ENCODE data around the gene OSBPL8. TPM values are rescaled to one million over a fixed set of nuclear protein-coding genes. Genes with fewer than 3 reads are reported as not detected.
"Not testable (repeated sequence)": the region's sequence is repeated elsewhere in the genome, so short reads cannot be mapped to it uniquely, and the experiment has no call there.

Gene OSBPL8
- total RNA-seq, 1 experiment from 2014 or later: 77.0 TPM

GRCh38 chr12:76398106-76398505 lies 161.5 kb downstream of the OSBPL8 start:
- DNase-seq (ENCODE audit: low spot score): no peak
- in situ Hi-C loops (cut with HindIII; ENCODE audit: low sequenced_read_pairs): no loop called here

GRCh38 chr12:76391461-76391860 lies 168.1 kb downstream of the OSBPL8 start:
- DNase-seq (ENCODE audit: low spot score): no peak
- in situ Hi-C loops (cut with HindIII; ENCODE audit: low sequenced_read_pairs): no loop called here

- in situ Hi-C loops (cut with HindIII; ENCODE audit: low sequenced_read_pairs): no loop called here
- DNase-seq (ENCODE audit: low spot score): no peak
Observed at GRCh38 chr12:76387614-76388013, 172.0 kb downstream of the OSBPL8 start.

- in situ Hi-C loops (cut with HindIII; ENCODE audit: low sequenced_read_pairs): no loop called here
- no peak for DNase-seq (ENCODE audit: low spot score)
Observed at GRCh38 chr12:76384560-76384959, 175.0 kb downstream of the OSBPL8 start.

- no peak for DNase-seq (ENCODE audit: low spot score)
- in situ Hi-C loops (cut with HindIII; ENCODE audit: low sequenced_read_pairs): no loop called here
Observed at GRCh38 chr12:76383988-76384387, 175.6 kb downstream of the OSBPL8 start.

GRCh38 chr12:76379261-76379660 lies 180.3 kb downstream of the OSBPL8 start:
- DNase-seq (ENCODE audit: low spot score): no peak
- in situ Hi-C loops (cut with HindIII; ENCODE audit: low sequenced_read_pairs): no loop called here

GRCh38 chr12:76376876-76377275 lies 182.7 kb downstream of the OSBPL8 start:
- in situ Hi-C loops (cut with HindIII; ENCODE audit: low sequenced_read_pairs); DNase-seq (ENCODE audit: low spot score): not testable (repeated sequence)

- DNase-seq (ENCODE audit: low spot score): no peak
- in situ Hi-C loops (cut with HindIII; ENCODE audit: low sequenced_read_pairs): no loop called here
Observed at GRCh38 chr12:76375939-76376338, 183.6 kb downstream of the OSBPL8 start.

GRCh38 chr12:76375470-76375869 lies 184.1 kb downstream of the OSBPL8 start:
- no peak for DNase-seq (ENCODE audit: low spot score)
- in situ Hi-C loops (cut with HindIII; ENCODE audit: low sequenced_read_pairs): no loop called here

GRCh38 chr12:76374386-76375020 lies 185.1 kb downstream of the OSBPL8 start:
- DNase-seq (ENCODE audit: low spot score): no peak
- in situ Hi-C loops (cut with HindIII; ENCODE audit: low sequenced_read_pairs): no loop called here

- no peak for DNase-seq (ENCODE audit: low spot score)
- in situ Hi-C loops (cut with HindIII; ENCODE audit: low sequenced_read_pairs): no loop called here
Observed at GRCh38 chr12:76368230-76368629, 191.3 kb downstream of the OSBPL8 start.

- in situ Hi-C loops (cut with HindIII; ENCODE audit: low sequenced_read_pairs): no loop called here
- no peak for DNase-seq (ENCODE audit: low spot score)
Observed at GRCh38 chr12:76366163-76366562, 193.4 kb downstream of the OSBPL8 start.

GRCh38 chr12:76364131-76364530 lies 195.4 kb downstream of the OSBPL8 start:
- in situ Hi-C loops (cut with HindIII; ENCODE audit: low sequenced_read_pairs); DNase-seq (ENCODE audit: low spot score): not testable (repeated sequence)

- in situ Hi-C loops (cut with HindIII; ENCODE audit: low sequenced_read_pairs): no loop called here
- DNase-seq (ENCODE audit: low spot score): no peak
Observed at GRCh38 chr12:76360316-76360715, 199.3 kb downstream of the OSBPL8 start.

GRCh38 chr12:76356071-76356470 lies 203.5 kb downstream of the OSBPL8 start:
- no peak for DNase-seq (ENCODE audit: low spot score)
- in situ Hi-C loops (cut with HindIII; ENCODE audit: low sequenced_read_pairs): no loop called here

- in situ Hi-C loops (cut with HindIII; ENCODE audit: low sequenced_read_pairs): no loop called here
- peak; percentile 95 for DNase-seq (ENCODE audit: low spot score)
Observed at GRCh38 chr12:76348079-76348901, 211.3 kb downstream of the OSBPL8 start, which contains the start of gene BBS10. Gene BBS10 (minus strand): TSS chr12:76348415. CDS start chr12:76348358, 57 bp downstream.

GRCh38 chr12:76346798-76347420 lies 212.7 kb downstream of the OSBPL8 start:
- DNase-seq (ENCODE audit: low spot score): peak; percentile 54
- in situ Hi-C loops (cut with HindIII; ENCODE audit: low sequenced_read_pairs): no loop called here

GRCh38 chr12:76346236-76346635 lies 213.3 kb downstream of the OSBPL8 start:
- in situ Hi-C loops (cut with HindIII; ENCODE audit: low sequenced_read_pairs): no loop called here
- no peak for DNase-seq (ENCODE audit: low spot score)

- no peak for DNase-seq (ENCODE audit: low spot score)
- in situ Hi-C loops (cut with HindIII; ENCODE audit: low sequenced_read_pairs): no loop called here
Observed at GRCh38 chr12:76345569-76345968, 214.0 kb downstream of the OSBPL8 start.

- in situ Hi-C loops (cut with HindIII; ENCODE audit: low sequenced_read_pairs): no loop called here
- DNase-seq (ENCODE audit: low spot score): no peak
Observed at GRCh38 chr12:76341436-76342030, 218.0 kb downstream of the OSBPL8 start.

Measured in G401 (cell line).